ENCODE measurements around the gene TFF2. TPM values are rescaled to one million over a fixed set of nuclear protein-coding genes. Genes with fewer than 3 reads are reported as not detected.

TFF2 gene
- total RNA-seq, 1 donor from 2014 or later: not detected

DNA sequence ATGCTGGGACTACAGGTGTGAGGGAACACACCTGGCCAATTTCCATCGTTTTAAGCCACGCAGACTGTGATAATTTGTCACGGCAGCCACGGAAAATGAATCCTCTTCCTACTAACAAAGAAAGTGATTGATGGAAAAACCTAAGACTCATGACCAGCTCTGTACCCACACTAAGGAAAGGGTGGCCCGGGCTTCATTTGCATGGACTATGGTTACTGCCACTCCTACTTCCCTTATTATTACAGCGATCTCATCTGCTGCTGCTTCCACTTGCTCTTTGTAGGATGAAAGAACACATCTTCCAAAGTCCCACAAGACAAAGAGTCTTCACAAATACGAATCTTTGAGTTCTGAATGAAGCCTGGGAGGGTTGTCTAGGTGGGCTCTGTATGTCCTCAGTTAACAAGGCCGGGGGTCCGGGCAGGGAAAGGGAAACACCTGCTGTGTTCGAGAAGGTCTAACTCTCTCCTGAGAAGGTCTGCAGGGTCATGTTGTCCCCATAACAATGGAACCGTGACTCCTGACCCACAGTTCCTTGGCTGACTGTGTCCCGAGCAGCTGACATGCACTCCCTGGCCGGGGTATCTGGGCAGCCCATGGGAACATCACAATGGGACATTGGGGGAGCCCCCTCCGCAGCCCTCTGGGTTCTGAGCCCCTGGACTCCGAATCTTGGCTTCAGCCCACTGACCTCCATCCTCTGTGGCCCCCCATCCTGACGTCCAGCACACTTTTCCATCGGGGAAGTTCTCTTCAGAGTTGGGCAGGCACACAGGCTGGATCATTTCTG, 28.8 kb upstream of the TFF2 start:
- Histone ChIP-seq H3K4me3 (no peak overlapping the region), H3K27ac (no peak overlapping the region), H3K36me3 (no peaks in the 10 kb centered on the region), H3K27me3 (no peaks in the 10 kb centered on the region), H3K9me3 (no peaks in the 10 kb centered on the region), H3K4me1 (no peaks in the 10 kb centered on the region)
- intact Hi-C loops (cut with DNase I): no loop called here
- DNase-seq (ENCODE audit: extremely low spot score in 2 of 2): no peak
- TF ChIP-seq POLR2AphosphoS5 (IDR thresholded peaks at IDR 0.05; ENCODE audit: insufficient read depth in 1 of 2, low read depth in 1 of 2): no peak
- TF ChIP-seq, protein P1, sequence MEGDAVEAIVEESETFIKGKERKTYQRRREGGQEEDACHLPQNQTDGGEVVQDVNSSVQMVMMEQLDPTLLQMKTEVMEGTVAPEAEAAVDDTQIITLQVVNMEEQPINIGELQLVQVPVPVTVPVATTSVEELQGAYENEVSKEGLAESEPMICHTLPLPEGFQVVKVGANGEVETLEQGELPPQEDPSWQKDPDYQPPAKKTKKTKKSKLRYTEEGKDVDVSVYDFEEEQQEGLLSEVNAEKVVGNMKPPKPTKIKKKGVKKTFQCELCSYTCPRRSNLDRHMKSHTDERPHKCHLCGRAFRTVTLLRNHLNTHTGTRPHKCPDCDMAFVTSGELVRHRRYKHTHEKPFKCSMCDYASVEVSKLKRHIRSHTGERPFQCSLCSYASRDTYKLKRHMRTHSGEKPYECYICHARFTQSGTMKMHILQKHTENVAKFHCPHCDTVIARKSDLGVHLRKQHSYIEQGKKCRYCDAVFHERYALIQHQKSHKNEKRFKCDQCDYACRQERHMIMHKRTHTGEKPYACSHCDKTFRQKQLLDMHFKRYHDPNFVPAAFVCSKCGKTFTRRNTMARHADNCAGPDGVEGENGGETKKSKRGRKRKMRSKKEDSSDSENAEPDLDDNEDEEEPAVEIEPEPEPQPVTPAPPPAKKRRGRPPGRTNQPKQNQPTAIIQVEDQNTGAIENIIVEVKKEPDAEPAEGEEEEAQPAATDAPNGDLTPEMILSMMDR (IDR thresholded peaks at IDR 0.05): no peak
- no peak for TF ChIP-seq POLR2A (IDR thresholded peaks at IDR 0.05)

DNA sequence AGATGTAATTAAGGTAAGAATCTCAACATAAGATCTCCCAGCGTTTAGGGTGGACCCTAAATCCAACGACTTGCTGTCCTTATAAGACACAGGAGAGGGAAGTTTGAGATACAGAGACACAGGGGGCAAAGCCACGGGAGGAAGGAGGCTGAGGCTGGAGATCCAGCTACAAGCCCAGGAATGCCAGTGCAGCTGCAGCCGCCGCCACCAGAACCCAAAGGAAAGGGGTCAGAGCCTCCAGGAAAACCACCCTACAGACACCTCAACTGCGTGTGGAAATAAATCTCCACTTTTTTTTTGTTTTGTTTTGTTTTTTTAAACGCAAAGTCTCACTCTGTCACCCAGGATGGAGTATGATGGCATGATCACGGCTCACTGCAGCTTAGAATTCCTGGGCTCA, 27.6 kb upstream of the TFF2 start:
- DNase-seq (ENCODE audit: extremely low spot score in 2 of 2): no peak
- Histone ChIP-seq H3K4me1 (no peaks in the 10 kb centered on the region), H3K27me3 (no peaks in the 10 kb centered on the region), H3K4me3 (no peak overlapping the region), H3K27ac (no peak overlapping the region), H3K36me3 (no peaks in the 10 kb centered on the region), H3K9me3 (no peaks in the 10 kb centered on the region)
- TF ChIP-seq POLR2A (IDR thresholded peaks at IDR 0.05): no peak
- TF ChIP-seq, protein P1 (IDR thresholded peaks at IDR 0.05): no peak
- intact Hi-C loops (cut with DNase I): no loop called here

DNA sequence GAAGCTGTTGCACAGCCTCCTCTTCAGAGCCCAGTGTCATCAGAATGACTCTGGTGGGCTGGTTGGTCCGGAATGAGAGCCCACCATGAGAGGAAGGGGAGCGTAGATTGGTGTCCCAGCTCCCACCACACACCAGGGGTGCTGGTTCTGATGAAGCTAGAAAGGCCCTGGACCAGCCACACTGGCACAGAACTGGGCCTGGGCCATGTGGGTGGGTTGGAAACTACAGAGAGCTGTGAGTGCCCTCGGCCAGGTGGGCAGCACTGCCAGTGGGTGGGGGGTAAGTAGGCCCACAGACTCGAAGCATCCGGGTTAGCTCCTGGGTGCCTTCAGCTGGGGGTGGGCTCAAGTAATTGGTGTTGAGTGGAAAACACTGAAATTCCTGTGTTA, 27.2 kb upstream of the TFF2 start:
- Histone ChIP-seq H3K27ac (no peak overlapping the region), H3K4me1 (no peaks in the 10 kb centered on the region), H3K27me3 (no peaks in the 10 kb centered on the region), H3K9me3 (no peaks in the 10 kb centered on the region), H3K36me3 (no peaks in the 10 kb centered on the region), H3K4me3 (no peak overlapping the region)
- intact Hi-C loops (cut with DNase I): no loop called here
- TF ChIP-seq, protein P1 (IDR thresholded peaks at IDR 0.05): no peak
- no peak for TF ChIP-seq POLR2AphosphoS5 (IDR thresholded peaks at IDR 0.05; ENCODE audit: insufficient read depth in 1 of 2, low read depth in 1 of 2)
- TF ChIP-seq POLR2A (IDR thresholded peaks at IDR 0.05): no peak
- no peak for DNase-seq (ENCODE audit: extremely low spot score in 2 of 2)

DNA sequence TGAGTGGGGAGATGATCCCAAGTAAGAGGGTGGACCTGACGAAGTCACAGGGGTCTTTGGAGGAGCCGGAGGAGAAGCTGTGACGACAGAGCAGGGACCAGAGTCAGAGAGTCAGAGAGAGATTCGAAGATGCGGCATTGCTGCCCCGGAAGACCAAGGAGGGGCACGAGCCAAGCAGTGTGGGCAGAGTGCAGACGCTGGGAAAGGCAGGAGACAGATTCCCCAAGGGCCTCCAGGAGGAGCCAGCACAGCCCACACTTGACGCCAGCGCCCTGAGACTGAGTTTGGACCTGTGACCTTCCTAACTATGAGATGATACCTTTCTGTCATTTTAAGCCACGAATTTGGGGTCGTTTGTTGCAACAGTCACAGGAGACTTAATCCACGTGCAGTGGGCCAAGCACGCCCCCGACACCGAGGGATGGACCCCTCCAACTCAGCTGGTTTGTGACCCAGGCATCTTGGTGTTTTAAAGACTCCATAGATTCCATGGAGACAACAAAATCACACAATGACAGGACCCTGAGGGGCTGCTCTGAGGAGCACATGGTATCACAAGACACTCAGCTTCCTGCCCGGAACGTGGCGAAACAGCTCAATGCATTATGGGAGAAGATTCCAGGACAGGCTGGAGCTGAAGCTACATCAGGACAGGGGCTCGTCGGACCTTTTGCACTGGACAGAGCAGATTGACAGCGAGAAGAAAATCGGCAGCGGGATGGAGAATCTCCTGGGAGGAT, 26.6 kb upstream of the TFF2 start:
- Histone ChIP-seq H3K27ac (no peak overlapping the region), H3K27me3 (no peaks in the 10 kb centered on the region), H3K4me1 (no peaks in the 10 kb centered on the region), H3K9me3 (no peaks in the 10 kb centered on the region), H3K36me3 (no peaks in the 10 kb centered on the region), H3K4me3 (no peak overlapping the region)
- intact Hi-C loops (cut with DNase I): no loop called here
- TF ChIP-seq POLR2A (IDR thresholded peaks at IDR 0.05) (no peak), POLR2AphosphoS5 (IDR thresholded peaks at IDR 0.05; ENCODE audit: insufficient read depth in 1 of 2, low read depth in 1 of 2) (no peak)
- TF ChIP-seq, protein P1 (IDR thresholded peaks at IDR 0.05): no peak
- no peak for DNase-seq (ENCODE audit: extremely low spot score in 2 of 2)

All from vagina (tissue), 2 donors.